Measurements from ENCODE around the gene XRCC1. TPM values are rescaled to one million over a fixed set of nuclear protein-coding genes. Genes with fewer than 3 reads are reported as not detected.

The XRCC1 gene
- total RNA-seq, 1 donor from 2014 or later: 70.7 TPM

- Mint-ChIP-seq H3K9me3 (ENCODE audit: low read depth) (no peaks in the 10 kb centered on the region), H3K27ac (peak overlapping the region; percentile 100), H3K4me1 (ENCODE audit: low read depth) (peaks cover 26% of the 10 kb centered on the region), H3K27me3 (no peaks in the 10 kb centered on the region), H3K4me3 (ENCODE audit: low read depth) (peak overlapping the region; percentile 100), H3K36me3 (ENCODE audit: insufficient read depth) (peaks cover 16% of the 10 kb centered on the region)
- peak; percentile 42 for DNase-seq (ENCODE audit: low spot score, unreplicated experiment)
- TF ChIP-seq, protein P1, sequence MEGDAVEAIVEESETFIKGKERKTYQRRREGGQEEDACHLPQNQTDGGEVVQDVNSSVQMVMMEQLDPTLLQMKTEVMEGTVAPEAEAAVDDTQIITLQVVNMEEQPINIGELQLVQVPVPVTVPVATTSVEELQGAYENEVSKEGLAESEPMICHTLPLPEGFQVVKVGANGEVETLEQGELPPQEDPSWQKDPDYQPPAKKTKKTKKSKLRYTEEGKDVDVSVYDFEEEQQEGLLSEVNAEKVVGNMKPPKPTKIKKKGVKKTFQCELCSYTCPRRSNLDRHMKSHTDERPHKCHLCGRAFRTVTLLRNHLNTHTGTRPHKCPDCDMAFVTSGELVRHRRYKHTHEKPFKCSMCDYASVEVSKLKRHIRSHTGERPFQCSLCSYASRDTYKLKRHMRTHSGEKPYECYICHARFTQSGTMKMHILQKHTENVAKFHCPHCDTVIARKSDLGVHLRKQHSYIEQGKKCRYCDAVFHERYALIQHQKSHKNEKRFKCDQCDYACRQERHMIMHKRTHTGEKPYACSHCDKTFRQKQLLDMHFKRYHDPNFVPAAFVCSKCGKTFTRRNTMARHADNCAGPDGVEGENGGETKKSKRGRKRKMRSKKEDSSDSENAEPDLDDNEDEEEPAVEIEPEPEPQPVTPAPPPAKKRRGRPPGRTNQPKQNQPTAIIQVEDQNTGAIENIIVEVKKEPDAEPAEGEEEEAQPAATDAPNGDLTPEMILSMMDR (IDR thresholded peaks at IDR 0.05; ENCODE audit: unreplicated experiment): peak; percentile 85
These were observed 19.6 kb upstream of the XRCC1 start for GRCh38 chr19:43594710-43595604.

GRCh38 chr19:43594081-43594697 is 18.9 kb upstream of the XRCC1 start:
- Mint-ChIP-seq H3K36me3 (ENCODE audit: insufficient read depth) (peaks cover 19% of the 10 kb centered on the region), H3K4me3 (ENCODE audit: low read depth) (peak overlapping the region; percentile 100), H3K9me3 (ENCODE audit: low read depth) (no peaks in the 10 kb centered on the region), H3K27me3 (no peaks in the 10 kb centered on the region), H3K27ac (no peak overlapping the region), H3K4me1 (ENCODE audit: low read depth) (peaks cover 26% of the 10 kb centered on the region)
- TF ChIP-seq, protein P1 (IDR thresholded peaks at IDR 0.05; ENCODE audit: unreplicated experiment): no peak
- no peak for DNase-seq (ENCODE audit: low spot score, unreplicated experiment)

GRCh38 chr19:43592800-43593350 is 17.5 kb upstream of the XRCC1 start:
- Mint-ChIP-seq H3K27me3 (no peaks in the 10 kb centered on the region), H3K4me3 (ENCODE audit: low read depth) (no peak overlapping the region), H3K9me3 (ENCODE audit: low read depth) (no peaks in the 10 kb centered on the region), H3K27ac (peak overlapping the region; percentile 47), H3K36me3 (ENCODE audit: insufficient read depth) (peaks cover 17% of the 10 kb centered on the region), H3K4me1 (ENCODE audit: low read depth) (peaks cover 25% of the 10 kb centered on the region)
- DNase-seq (ENCODE audit: low spot score, unreplicated experiment): no peak
- TF ChIP-seq, protein P1 (IDR thresholded peaks at IDR 0.05; ENCODE audit: unreplicated experiment): no peak

DNA sequence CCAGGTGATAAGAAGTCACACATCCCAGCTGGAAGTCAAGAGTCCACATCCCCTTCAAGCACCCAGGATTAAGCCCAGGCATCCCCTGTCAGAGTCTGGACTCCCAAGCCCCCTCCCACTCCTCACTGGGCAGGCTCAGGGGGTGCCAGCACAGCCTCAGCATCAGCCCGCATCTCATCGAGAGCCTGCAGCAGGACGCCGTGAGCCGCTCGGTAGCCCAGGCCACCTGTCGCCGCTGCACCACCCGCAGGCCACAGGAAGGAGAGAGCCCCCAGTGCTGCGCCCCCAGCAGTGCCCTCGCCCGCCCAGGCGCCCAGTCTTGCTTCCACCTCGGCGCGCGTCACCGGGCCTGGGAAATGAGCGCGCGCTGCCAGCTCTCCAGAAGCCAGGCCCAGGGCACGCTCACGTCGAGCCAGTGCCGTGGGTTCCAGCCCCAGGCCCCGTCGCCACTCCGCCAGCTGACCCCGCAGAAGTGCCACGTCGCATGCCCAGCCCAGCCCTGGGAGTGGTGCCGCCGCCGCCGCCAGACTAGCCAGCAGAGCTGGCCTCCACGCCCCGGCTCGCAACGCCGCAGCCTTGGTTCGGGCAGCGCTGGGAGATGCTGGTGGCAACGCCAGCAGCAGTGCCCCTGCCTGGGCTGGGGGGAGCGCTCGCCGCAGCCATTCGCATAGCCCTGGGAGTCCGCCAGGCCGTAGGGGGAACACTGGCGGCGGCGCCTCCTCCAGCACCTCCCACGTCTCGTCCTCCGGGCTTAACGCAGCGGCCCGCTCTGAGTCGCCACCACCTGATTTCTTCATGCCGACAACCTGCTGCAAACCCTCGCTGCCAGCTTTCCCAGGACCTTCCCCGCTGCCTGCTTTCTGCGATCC is 16.8 kb upstream of the XRCC1 start:
- Mint-ChIP-seq H3K36me3 (ENCODE audit: insufficient read depth) (peaks cover 17% of the 10 kb centered on the region), H3K4me1 (ENCODE audit: low read depth) (peaks cover 17% of the 10 kb centered on the region), H3K27ac (no peak overlapping the region), H3K4me3 (ENCODE audit: low read depth) (no peak overlapping the region), H3K9me3 (ENCODE audit: low read depth) (no peaks in the 10 kb centered on the region), H3K27me3 (no peaks in the 10 kb centered on the region)
- DNase-seq (ENCODE audit: low spot score, unreplicated experiment): no peak
- TF ChIP-seq, protein P1 (IDR thresholded peaks at IDR 0.05; ENCODE audit: unreplicated experiment): no peak

Data from progenitor cell of endocrine pancreas (in vitro differentiated cells).